ENCODE measurements around the gene YWHAE.
"Not testable (repeated sequence)": the region's sequence is repeated elsewhere in the genome, so short reads cannot be mapped to it uniquely, and the experiment has no call there.

Gene YWHAE

DNA sequence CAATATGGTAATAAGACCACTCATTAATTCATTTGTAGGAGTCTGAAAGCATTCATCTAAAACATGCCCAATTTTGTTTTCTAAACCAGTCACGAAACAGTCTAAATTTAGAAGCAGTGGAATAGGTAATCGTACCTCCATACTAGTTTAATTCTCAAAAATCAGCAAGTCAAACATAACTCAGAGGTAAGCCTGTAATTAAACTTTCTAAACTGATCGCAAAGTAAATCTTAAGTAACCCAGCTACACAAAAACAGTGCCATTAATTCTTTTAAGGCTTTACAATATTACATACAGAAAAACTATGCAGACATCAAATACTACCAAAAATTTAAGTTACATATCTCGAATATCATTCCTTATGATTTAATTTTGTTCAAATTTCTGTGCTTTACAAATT, 31.4 kb downstream of the YWHAE start:
- H3K9me3 ChIP-seq (ENCODE audit: insufficient read depth, low read depth, low read length) = no peaks in the 10 kb centered on the region
- H3K9ac ChIP-seq (ENCODE audit: low read depth, low read length) = no peak overlapping the region
- H3K27ac ChIP-seq (ENCODE audit: low read length) = no peak overlapping the region
- H3K27me3 ChIP-seq (ENCODE audit: insufficient read depth, low read length) = no peaks in the 10 kb centered on the region
- peaks cover 16% of the 10 kb centered on the region; the same call in 1 of the 2 replicates for H3K4me1 ChIP-seq (ENCODE audit: insufficient read depth, low read length)
- H3K36me3 ChIP-seq (ENCODE audit: insufficient read depth, low read depth, low read length) = peaks cover 34% of the 10 kb centered on the region
- no peak overlapping the region for H3K4me3 ChIP-seq (ENCODE audit: low read length)

DNA sequence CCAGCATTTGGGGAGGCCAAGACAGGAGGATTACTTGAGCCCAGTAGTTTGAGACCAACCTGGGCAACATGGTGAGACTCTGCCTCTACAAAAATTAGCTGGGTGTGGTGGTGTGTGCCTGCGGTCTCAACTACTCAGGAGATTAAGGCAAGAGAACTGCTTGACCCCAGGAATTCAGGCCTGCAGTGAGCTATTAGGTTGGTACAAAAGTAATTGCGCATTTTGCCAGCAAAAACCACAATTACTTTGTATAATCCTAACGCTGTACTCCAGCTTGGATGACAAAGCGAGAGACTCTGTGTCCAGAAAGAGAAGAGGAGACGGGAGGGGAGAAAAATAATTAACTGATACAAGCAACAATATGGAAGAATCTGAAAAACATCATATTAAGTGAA, 32.7 kb downstream of the YWHAE start:
- H3K4me3 ChIP-seq (ENCODE audit: low read length) = no peak overlapping the region
- no peak overlapping the region for H3K9ac ChIP-seq (ENCODE audit: low read depth, low read length)
- H3K27ac ChIP-seq (ENCODE audit: low read length) = no peak overlapping the region
- H3K4me1 ChIP-seq (ENCODE audit: insufficient read depth, low read length) = peaks cover 16% of the 10 kb centered on the region
- H3K36me3 ChIP-seq (ENCODE audit: insufficient read depth, low read depth, low read length) = peaks cover 37% of the 10 kb centered on the region
- H3K9me3 ChIP-seq (ENCODE audit: insufficient read depth, low read depth, low read length) = no peaks in the 10 kb centered on the region
- no peaks in the 10 kb centered on the region for H3K27me3 ChIP-seq (ENCODE audit: insufficient read depth, low read length)

DNA sequence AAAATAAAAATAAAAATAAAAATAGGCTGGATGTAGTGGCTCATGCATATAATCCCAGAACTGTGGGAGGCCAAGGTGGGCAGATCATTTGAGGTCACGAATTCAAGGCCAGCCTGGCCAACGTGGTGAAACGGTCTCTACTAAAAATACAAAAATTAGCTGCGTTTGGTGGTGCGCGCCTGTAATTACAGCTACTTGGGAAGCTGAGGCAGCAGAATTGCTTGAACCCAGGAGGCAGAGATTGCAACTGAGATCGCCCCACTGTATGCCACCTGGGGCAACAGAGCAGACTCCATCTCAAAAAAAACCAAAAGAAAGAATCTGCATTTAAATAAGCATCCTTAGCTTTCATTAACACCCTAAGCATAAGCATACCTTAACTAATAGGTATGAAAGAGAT, 33.8 kb downstream of the YWHAE start:
- Histone ChIP-seq H3K4me3 (ENCODE audit: low read length) (no peak overlapping the region), H3K9ac (ENCODE audit: low read depth, low read length) (no peak overlapping the region), H3K36me3 (ENCODE audit: insufficient read depth, low read depth, low read length) (peaks cover 44% of the 10 kb centered on the region), H3K4me1 (ENCODE audit: insufficient read depth, low read length) (peaks cover 16% of the 10 kb centered on the region), H3K27ac (ENCODE audit: low read length) (no peak overlapping the region), H3K9me3 (ENCODE audit: insufficient read depth, low read depth, low read length) (no peaks in the 10 kb centered on the region), H3K27me3 (ENCODE audit: insufficient read depth, low read length) (no peaks in the 10 kb centered on the region)

GRCh38 chr17:1365445-1366039, 34.5 kb downstream of the YWHAE start:
- Histone ChIP-seq H3K4me1 (ENCODE audit: insufficient read depth, low read length) (peaks cover 16% of the 10 kb centered on the region), H3K4me3 (ENCODE audit: low read length) (no peak overlapping the region), H3K9ac (ENCODE audit: low read depth, low read length) (no peak overlapping the region), H3K27ac (ENCODE audit: low read length) (no peak overlapping the region), H3K27me3 (ENCODE audit: insufficient read depth, low read length) (no peaks in the 10 kb centered on the region), H3K9me3 (ENCODE audit: insufficient read depth, low read depth, low read length) (no peaks in the 10 kb centered on the region), H3K36me3 (ENCODE audit: insufficient read depth, low read depth, low read length) (peaks cover 47% of the 10 kb centered on the region)

DNA sequence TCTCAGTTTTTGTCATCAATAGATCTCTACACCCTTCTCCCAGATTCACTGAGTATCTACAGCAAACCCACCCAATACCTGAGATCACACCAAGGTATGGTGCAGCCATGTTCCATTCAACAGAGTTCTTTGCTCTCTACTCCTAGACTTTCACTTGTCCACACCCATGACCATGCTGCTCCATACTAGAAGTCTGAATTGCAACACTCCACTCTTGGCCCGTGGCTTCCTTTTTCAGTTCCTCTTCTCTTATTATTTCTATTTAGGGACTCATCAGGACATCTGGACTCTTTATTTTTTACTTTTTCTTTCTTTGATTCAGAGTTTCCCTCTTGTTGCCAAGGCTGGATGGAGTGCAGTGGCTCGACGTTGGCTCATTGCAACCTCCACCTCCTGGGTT, 37.1 kb downstream of the YWHAE start:
- Histone ChIP-seq H3K9ac (ENCODE audit: low read depth, low read length) (no peak overlapping the region), H3K27ac (ENCODE audit: low read length) (no peak overlapping the region), H3K36me3 (ENCODE audit: insufficient read depth, low read depth, low read length) (peaks cover 69% of the 10 kb centered on the region), H3K4me3 (ENCODE audit: low read length) (no peak overlapping the region), H3K4me1 (ENCODE audit: insufficient read depth, low read length) (peaks cover 14% of the 10 kb centered on the region), H3K9me3 (ENCODE audit: insufficient read depth, low read depth, low read length) (no peaks in the 10 kb centered on the region), H3K27me3 (ENCODE audit: insufficient read depth, low read length) (no peaks in the 10 kb centered on the region)

DNA sequence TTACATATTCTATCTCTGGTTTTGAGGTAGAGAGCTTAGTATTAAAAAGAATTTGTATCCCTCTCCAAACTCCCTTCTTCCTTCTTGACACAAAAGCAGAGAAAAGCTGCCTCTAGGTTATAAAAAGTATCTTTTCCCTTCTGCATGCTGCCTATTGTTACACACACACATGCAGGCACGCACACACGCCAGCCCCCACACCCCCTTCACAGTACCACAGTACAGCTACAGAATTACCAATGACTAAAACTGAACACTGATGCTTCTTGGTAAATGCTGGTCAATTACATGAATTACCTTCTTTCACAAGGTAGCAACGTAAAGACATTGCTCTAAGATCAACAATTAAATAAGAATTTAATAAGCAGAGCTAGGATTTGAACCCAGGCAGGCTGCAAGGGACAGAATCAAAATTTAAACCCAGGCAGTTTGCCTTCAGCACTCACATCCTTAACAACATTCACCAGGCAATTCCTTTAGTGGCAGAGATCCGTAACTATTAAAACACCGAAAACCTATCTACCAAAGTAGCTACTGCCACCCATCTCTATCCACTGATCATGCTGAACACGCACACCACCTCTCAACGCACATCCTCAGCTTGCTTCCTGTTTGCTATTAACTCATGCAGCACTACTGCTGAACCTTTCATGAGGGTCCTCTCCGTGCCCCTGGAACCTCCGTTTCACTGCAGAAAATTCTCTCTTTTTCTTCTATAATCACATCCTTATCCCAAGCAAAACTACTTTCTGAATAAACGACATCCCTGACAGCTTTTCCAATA, 37.8 kb downstream of the YWHAE start:
- Histone ChIP-seq H3K4me1 (ENCODE audit: insufficient read depth, low read length) (peaks cover 7% of the 10 kb centered on the region), H3K27me3 (ENCODE audit: insufficient read depth, low read length) (no peaks in the 10 kb centered on the region), H3K36me3 (ENCODE audit: insufficient read depth, low read depth, low read length) (peaks cover 75% of the 10 kb centered on the region), H3K27ac (ENCODE audit: low read length) (no peak overlapping the region), H3K9me3 (ENCODE audit: insufficient read depth, low read depth, low read length) (no peaks in the 10 kb centered on the region), H3K4me3 (ENCODE audit: low read length) (no peak overlapping the region), H3K9ac (ENCODE audit: low read depth, low read length) (no peak overlapping the region)

GRCh38 chr17:1360975-1361374, 39.0 kb downstream of the YWHAE start:
- H3K9me3 ChIP-seq (ENCODE audit: insufficient read depth, low read depth, low read length) = no peaks in the 10 kb centered on the region
- H3K4me3 ChIP-seq (ENCODE audit: low read length) = no peak overlapping the region
- peaks cover 3% of the 10 kb centered on the region for H3K4me1 ChIP-seq (ENCODE audit: insufficient read depth, low read length)
- H3K36me3 ChIP-seq (ENCODE audit: insufficient read depth, low read depth, low read length) = peaks cover 85% of the 10 kb centered on the region
- no peak overlapping the region for H3K9ac ChIP-seq (ENCODE audit: low read depth, low read length)
- no peaks in the 10 kb centered on the region for H3K27me3 ChIP-seq (ENCODE audit: insufficient read depth, low read length)
- no peak overlapping the region for H3K27ac ChIP-seq (ENCODE audit: low read length)

DNA sequence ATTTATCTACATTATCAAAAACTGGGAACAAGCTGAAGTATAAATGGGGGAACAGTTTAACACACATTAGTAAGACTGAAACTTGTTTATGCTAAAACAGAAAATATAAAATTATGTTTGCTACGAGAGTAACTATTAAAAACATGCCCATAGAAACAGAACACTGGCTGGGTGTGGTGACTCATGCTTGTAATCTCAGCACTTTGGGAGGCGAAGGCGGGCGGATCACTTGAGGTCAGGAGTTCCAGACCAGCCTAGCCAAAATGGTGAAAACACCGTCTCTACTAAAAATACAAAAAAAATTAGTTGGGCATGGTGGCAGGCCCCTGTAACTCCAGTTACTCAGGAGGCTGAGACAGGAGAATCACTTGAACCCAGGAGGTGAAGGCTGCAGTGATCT, 39.7 kb downstream of the YWHAE start:
- not testable (repeated sequence) for H3K27ac ChIP-seq (ENCODE audit: low read length); H3K9ac ChIP-seq (ENCODE audit: low read depth, low read length); H3K9me3 ChIP-seq (ENCODE audit: insufficient read depth, low read depth, low read length); H3K4me3 ChIP-seq (ENCODE audit: low read length); H3K4me1 ChIP-seq (ENCODE audit: insufficient read depth, low read length); H3K27me3 ChIP-seq (ENCODE audit: insufficient read depth, low read length)
- H3K36me3 ChIP-seq (ENCODE audit: insufficient read depth, low read depth, low read length) = peaks cover 89% of the 10 kb centered on the region

DNA sequence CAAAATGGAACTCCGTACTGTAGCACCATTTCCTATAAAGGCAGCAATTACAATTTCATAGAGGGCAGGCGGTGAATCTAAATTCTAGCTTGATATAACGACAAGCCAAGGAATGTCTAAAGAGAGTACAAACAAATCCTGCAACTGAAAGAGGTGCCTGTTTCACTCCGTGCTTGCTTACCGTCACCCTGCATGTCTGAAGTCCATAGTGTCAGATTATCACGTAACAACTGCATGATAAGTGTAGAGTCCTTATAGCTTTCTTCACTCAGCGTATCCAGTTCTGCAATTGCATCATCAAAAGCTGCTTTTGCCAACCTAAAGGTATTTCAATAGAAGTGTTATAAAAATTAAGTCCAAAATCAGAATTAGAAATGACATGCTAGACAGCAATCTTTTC, 46.0 kb downstream of the YWHAE start:
- H3K27ac ChIP-seq (ENCODE audit: low read length) = no peak overlapping the region
- no peaks in the 10 kb centered on the region for H3K27me3 ChIP-seq (ENCODE audit: insufficient read depth, low read length)
- no peak overlapping the region for H3K9ac ChIP-seq (ENCODE audit: low read depth, low read length)
- no peaks in the 10 kb centered on the region for H3K4me1 ChIP-seq (ENCODE audit: insufficient read depth, low read length)
- peaks cover 82% of the 10 kb centered on the region for H3K36me3 ChIP-seq (ENCODE audit: insufficient read depth, low read depth, low read length)
- no peaks in the 10 kb centered on the region for H3K9me3 ChIP-seq (ENCODE audit: insufficient read depth, low read depth, low read length)
- no peak overlapping the region for H3K4me3 ChIP-seq (ENCODE audit: low read length)

DNA sequence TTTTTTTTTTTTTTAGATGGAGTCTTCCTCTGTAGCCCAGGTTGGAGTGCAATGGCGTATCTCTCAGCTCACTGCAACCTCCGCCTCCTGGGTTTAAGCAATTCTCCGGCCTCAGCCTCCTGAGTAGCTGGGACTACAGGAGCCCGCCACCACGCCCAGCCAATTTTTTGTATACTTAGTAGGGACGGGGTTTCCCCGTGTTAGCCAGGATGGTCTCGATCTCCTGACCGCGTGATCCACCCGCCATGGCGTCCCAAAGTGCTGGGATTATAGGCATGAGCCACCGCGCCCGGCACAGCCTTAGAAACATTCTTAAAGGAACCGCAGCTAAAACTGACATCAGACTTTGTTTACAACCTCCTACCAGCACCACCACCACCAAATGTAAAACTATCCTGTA, 47.5 kb downstream of the YWHAE start:
- H3K27me3 ChIP-seq (ENCODE audit: insufficient read depth, low read length); H3K27ac ChIP-seq (ENCODE audit: low read length); H3K9ac ChIP-seq (ENCODE audit: low read depth, low read length); H3K4me3 ChIP-seq (ENCODE audit: low read length); H3K9me3 ChIP-seq (ENCODE audit: insufficient read depth, low read depth, low read length); H3K4me1 ChIP-seq (ENCODE audit: insufficient read depth, low read length): not testable (repeated sequence)
- H3K36me3 ChIP-seq (ENCODE audit: insufficient read depth, low read depth, low read length) = peaks cover 82% of the 10 kb centered on the region

DNA sequence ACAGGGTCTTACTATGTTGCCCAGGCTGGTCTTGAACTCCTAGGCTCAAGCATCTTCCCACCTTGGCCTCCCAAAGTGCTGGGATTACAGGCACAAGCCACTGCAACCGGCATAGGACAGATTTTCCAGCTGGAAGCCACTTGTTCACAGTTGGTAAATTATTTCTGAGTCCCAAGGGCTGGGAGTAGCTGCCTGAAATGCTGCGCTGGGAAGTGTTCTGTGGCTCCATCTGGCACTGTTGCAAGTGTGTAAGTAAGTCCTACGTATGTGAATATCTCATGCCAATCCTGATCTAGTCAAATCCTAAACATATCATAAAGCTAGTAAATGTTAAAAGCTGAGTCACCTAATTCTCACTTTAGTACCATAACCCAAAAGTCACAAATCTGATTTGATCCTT, 48.1 kb downstream of the YWHAE start:
- Histone ChIP-seq H3K4me1 (ENCODE audit: insufficient read depth, low read length) (no peaks in the 10 kb centered on the region), H3K36me3 (ENCODE audit: insufficient read depth, low read depth, low read length) (peaks cover 84% of the 10 kb centered on the region), H3K27ac (ENCODE audit: low read length) (no peak overlapping the region), H3K9ac (ENCODE audit: low read depth, low read length) (no peak overlapping the region), H3K27me3 (ENCODE audit: insufficient read depth, low read length) (no peaks in the 10 kb centered on the region), H3K4me3 (ENCODE audit: low read length) (no peak overlapping the region), H3K9me3 (ENCODE audit: insufficient read depth, low read depth, low read length) (no peaks in the 10 kb centered on the region)

DNA sequence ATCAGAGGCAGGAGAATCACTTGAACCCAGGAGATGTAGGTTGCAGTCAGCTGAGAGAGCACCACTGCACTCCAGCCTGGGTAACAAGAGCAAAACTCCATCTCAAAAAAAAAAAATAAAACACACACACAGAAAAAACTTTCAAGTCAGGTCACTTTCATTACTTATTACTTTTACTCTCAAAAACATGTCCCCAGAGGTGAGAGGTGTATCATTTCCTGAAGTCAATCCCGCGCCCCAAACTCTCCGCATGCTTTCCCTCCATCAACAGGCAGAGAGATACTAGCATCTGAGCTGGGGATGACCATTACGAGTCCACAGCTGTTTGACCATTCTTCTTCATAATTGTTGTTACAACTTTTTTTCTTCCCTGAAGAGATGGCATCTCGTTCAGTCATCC, 48.7 kb downstream of the YWHAE start:
- no peaks in the 10 kb centered on the region for H3K27me3 ChIP-seq (ENCODE audit: insufficient read depth, low read length)
- H3K9me3 ChIP-seq (ENCODE audit: insufficient read depth, low read depth, low read length) = no peaks in the 10 kb centered on the region
- no peak overlapping the region for H3K27ac ChIP-seq (ENCODE audit: low read length)
- H3K4me3 ChIP-seq (ENCODE audit: low read length) = no peak overlapping the region
- no peak overlapping the region for H3K9ac ChIP-seq (ENCODE audit: low read depth, low read length)
- peaks cover 81% of the 10 kb centered on the region for H3K36me3 ChIP-seq (ENCODE audit: insufficient read depth, low read depth, low read length)
- 0 out of 2 replicates have a peak, but pooled peaks cover 1% of the 10 kb centered on the region for H3K4me1 ChIP-seq (ENCODE audit: insufficient read depth, low read length)
